NCI-H2107 (cell line): ENCODE measurements around the gene OR1S2.
"Not testable (repeated sequence)": the region's sequence is repeated elsewhere in the genome, so short reads cannot be mapped to it uniquely, and the experiment has no call there.

Experiments
- DNase-seq: peaks from one replicate; lab custom pipeline; 2025; lab: John Stamatoyannopoulos, UW

The OR1S2 gene, protein sequence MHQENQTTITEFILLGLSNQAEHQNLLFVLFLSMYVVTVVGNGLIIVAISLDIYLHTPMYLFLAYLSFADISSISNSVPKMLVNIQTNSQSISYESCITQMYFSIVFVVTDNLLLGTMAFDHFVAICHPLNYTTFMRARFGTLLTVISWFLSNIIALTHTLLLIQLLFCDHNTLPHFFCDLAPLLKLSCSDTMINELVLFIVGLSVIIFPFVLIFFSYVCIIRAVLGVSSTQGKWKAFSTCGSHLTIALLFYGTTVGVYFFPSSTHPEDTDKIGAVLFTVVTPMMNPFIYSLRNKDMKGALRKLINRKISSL

DNA sequence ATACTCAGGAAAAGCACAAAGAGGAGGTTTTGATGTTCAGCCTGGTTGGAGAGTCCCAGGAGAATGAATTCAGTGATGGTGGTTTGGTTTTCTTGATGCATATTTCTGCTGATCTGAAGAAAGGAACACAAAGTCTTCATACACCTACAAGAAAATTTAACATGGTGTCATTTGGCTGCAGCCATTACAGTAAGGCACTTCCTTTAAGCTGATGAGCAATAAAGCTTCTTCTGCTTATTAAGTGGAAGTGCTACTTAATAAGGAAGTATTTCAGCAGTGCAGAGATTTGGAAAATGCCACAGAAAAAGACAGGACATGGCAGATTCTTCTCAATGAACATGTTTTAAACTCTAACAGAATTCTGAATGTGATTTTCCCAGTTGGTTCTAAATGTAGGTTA, at the start of gene OR1S2:
Gene OR1S2 (minus strand): TSS at position 101 of the 400 bp plus-strand sequence. CDS start 0 bp downstream, at position 101.
- no peak for DNase-seq

DNA sequence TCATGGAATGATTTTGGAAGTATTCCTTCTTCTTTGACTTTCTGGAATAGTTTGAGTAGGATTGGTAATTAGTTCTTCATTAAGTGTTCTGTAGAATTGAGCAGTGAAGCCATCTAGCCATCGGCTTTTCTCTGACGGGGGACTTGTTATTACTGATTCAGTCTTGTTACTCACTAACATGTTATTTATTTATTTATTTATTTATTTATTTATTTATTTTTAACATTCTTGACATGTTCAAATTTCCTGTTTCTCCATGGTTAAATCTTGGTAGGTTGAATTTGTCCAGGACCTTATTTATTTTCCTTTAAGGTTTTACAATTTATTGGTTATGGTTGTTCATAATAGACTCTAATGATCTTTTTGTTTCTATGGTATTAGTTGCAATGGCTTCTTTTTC, 40.0 kb upstream of the OR1S2 start:
- DNase-seq, result no peak

DNA sequence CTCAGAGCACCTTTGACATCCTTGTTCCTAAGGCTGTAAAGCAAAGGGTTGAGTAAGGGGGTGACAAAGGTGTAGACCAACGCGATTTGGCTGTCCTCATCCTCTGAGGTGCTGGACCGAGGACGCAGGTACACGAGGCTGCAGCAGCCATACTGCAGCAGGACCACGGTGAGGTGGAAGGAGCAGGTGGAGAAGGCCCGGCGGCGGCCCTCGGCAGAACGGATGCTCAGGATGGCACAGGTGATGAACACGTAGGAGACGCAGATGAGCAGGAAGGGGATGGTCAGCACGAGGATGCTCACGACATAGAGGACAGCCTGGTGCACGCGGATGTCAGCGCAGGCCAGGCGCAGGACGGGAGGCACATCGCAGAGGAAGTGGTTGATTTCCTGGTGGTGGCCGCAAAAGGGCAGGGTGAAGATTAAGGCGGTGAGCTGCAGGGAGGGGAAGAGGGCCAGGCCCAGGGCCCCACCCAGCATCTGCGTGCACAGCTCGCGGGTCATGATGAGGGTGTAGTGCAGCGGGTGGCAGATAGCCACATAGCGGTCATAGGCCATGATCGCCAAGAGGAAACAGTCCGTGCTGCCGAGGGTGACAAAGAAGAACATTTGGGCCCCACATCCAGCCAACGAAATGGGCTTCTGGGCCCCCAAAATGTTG, 24.1 kb upstream of the OR1S2 start:
- DNase-seq, result no peak

DNA sequence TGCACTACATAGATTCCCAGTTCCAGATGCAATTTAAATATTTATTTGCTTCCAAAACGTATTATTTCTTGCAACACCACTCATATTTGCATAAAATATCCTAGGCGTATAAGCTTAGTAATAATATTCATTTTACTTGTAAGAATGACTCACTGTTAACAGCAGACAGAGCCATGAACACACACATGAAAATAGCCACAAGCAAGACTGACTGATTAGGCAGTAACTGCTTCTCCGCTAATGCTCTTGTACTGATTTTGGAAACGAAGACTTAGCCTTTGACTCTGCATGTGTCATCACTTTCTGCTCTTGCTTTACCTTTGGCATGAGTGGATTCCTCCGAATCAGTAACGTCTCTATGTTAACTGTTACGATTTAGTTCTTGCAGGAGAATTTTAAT, 18.8 kb upstream of the OR1S2 start:
- no peak for DNase-seq

DNA sequence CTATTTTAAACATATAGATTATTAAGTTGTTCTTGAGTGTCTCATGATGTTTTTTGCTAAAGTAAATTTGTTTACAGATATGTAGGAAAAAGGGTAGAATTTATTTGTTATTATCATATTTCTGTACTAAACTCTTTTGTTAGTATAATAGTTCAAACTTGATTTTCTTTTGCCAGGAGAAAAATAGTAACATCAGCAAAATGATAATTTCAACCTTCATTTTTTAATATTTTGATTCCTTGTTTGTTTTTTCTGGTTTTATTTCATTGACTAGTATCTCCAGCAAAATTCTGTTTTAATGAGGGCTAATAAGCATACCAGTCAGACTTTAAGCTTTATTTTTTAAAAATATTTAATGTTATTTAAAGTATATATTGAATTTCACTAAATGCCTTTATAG, 12.5 kb upstream of the OR1S2 start:
- DNase-seq, result no peak

DNA sequence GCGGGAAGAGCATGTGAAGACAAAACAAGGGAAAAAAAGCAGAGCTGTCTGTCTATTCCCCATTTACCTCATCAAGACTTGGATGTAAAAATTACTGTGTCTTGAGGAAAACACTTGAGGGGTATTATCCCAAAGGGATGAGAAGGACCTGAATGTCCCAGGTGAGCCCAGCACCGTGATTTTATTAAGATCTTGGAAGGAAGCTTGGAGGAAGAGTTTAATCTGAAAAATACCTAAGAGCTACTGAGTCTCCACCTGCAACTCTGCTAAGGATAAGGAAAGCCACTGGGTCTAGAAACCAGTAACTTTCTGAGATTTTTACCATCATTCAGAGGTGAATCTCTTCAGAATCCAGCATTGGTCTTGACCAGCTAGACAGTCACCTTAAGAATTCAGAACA, 8.5 kb upstream of the OR1S2 start, which contains the start of gene OR1S1:
Gene OR1S1 (plus strand): TSS at position 301 of the 400 bp plus-strand sequence.
- DNase-seq, result not testable (repeated sequence)

DNA sequence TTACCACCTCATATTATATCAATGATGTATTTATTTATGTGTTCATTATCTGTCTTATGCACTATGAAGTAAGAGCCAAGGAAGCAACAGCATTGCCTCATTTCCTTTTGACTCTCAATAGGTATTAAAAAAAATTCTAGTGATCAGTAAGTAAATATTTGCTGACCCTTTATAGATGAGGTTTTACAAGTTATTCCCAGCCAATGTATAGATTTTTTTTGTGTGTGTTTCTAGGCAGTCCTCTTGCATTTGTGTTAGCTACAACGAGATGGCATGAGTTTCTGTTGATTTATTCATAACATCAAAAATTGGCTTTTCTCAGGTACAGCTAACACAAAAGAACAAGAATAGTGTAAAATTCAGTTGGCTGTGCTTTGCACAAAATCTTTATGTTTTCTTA, 4.7 kb downstream of the OR1S2 start:
- DNase-seq, result no peak

DNA sequence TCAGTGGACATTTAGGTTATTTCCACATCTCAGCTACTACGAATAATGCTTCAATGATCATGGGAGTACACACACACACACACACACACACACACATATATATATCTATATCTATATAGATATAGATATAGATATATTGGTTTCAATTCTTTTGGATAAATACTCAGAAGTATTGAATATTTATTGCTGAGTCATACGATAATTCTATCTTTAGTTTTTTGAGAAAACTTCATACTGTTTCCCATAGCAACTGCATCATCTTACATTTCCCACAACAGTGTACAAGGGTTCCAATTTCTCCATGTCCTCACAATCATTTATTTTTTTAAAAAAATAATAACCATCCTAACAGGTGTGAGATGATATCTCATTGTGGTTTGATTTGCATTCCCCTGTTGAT, 8.0 kb downstream of the OR1S2 start:
- no peak for DNase-seq

DNA sequence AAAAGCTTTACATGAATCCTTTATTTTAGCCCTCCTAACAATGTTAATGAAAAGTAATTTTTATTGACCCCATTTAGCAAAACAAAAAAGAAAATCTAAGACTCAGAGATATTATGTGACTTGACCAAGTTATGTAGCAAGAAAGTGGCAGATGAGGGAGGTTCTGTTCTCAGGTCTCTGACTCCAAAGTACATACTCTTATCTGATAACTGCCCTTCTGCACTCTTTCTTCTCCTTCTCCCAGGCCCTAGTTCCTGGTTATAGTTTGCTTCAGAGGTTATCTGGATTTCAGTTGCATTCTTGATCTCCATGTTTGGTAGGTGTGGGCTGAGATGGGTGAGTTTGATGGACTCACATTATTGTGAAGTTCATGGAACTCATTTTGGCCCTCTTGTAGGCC, 10.6 kb downstream of the OR1S2 start:
- DNase-seq, result no peak

DNA sequence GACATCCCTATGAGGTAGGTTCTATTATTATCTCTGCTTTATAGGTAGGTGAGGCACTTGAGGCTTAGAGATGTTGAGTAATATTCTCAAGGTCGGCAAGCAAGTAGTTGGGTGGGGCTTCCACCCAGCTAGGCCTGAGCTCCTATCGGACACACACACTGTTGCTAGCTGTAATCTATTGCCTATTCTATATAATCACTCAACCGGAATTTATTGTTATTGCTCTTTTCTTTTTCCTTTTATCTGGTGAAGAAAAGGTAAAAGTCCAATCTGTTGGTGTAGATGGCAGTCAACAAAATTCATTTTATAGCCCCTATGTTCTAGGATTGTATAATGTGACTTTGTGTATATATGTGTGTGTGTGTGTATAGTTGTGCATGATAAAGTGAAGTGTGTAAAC, 11.7 kb downstream of the OR1S2 start:
- no peak for DNase-seq

DNA sequence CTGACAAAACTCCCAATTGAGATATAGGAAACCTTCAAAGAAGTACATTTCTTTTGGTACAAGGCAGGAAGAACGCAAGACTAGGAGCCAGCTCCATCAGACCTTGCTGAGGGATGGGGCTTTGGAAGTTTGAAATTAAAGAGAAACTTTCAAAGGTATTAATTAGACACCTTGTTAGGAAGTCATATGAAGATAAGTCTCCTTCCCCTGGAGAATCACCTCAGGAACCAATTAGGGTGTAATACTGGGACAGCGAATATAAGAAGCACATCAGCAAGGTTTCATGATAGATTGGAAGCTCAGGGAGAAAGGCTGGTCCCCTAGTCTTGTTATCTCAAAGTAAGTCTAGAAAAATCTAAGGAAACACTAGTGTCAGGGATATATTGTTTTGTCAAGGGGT, 15.2 kb downstream of the OR1S2 start, which contains the start of gene OR9Q2:
Gene OR9Q2 (plus strand): TSS at position 301 of the 400 bp plus-strand sequence. CDS start 1,421 bp downstream, outside the sequence.
- DNase-seq, result no peak

DNA sequence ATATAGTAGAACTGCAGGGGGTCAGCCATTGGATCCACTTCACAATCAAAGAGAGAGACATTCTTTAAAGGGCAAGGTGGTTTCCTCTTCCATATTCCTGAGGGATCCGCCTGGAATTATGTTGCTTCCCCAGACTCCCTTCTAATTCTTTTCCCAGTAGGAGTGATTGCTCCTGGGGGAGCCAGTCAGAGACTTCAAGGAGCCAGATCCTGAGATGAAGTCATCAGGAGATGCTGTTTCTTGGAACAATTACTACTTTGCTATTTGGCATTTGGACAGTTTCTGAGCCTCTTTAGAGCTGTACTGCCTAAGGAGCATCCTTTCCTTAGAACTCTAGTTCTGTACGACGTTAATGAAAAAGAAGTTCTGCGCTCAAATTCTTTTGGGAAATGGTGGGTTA, 17.0 kb downstream of the OR1S2 start:
- no peak for DNase-seq

DNA sequence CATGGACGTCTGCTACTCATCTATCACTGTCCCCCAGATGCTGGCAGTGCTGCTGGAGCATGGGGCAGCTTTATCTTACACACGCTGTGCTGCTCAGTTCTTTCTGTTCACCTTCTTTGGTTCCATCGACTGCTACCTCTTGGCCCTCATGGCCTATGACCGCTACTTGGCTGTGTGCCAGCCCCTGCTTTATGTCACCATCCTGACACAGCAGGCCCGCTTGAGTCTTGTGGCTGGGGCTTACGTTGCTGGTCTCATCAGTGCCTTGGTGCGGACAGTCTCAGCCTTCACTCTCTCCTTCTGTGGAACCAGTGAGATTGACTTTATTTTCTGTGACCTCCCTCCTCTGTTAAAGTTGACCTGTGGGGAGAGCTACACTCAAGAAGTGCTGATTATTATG, 24.3 kb downstream of the OR1S2 start:
- no peak for DNase-seq

DNA sequence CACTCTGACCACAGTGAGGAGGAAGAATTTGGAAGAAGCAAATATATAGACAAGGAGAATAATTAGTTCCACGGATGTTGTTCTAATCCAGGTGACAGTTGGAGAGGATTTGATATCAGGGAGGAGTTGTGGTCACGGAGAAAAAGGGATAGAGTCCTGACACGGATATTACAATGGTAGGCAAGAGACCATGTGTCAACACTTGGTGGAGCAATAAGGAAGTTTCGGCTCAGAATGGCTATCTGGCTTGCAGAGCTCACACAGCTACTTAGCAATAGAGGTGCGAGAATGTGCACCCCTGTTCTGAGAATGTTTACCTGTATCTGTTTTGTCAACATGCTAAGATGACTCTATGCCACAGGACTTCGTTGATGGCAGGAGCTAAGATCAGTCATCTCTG, 25.5 kb downstream of the OR1S2 start:
- no peak for DNase-seq

DNA sequence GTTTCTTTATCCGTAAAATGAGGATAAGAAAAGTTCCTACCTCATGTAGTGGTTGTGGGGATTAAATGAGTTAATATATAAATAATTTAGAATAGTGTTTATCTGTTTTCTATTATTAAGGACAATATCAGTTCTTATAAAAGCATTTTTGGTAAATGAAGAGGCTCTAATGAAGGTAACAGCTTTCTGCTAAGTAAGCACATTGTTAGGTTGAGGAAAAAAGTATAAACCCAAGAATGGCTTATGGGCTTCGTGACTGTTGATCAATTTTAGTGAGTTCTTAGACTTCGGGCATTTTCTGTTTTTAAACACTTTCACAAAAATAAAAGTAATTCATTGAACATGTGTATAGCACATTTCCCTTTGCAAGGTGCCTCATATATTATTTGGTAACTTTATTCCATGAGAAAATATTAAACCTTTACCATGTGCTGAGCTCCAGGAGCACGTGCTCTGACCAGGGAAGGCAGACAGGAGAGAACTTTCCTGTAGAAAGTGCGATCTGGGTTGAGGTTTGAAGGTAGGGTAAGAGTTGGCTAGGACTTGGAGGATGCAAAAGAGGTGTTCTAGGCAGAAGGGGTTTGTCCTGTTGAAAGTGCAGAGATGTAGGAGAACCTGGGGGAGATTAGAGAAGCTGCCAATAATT, 26.4 kb downstream of the OR1S2 start:
- no peak for DNase-seq

DNA sequence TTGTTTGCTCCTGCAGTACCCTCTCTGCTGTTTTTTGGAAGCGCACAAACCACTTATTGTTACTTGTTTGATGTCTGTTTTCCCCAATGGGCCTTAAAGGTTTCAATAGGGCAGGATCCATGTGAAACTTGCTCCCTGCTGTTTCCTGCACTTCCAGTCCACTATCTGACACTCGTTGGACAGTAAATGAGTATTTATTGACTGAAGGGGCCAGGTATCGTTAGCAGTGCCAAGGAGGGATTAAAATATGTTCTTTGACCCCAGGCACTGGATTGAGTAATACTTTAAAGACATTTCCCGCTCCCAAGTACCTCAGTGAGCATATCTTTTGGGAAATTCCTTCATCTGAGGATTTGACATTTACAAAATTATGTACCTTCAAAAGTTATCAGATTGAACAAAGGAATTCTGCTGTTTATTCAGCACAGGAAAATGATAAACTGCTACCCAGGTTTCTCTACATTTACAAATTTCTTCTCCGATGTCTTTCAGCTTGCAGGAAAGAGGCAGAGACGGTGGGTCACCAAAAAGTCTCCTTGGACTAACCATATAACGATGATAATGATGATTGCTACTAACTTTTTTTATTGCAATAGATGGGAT, 38.3 kb downstream of the OR1S2 start:
- DNase-seq, result no peak

DNA sequence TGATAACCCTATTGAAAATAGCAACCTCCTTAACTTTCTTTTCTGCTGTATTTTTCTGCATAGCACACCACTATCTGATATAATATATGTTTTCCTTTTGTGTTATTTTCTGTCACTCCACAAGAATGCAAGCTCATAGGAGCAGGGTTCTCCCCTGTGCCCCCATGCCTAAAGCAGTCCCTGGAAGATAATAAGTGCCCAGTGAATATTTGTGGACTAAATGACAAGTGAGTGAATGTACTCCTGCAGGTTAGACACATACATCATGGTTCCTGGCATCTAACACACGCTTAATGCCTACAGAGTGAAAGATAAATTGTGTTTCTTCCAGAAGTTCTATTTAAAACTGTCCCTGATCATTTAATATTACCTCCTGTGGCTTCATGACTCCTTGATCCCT, 39.0 kb downstream of the OR1S2 start:
- no peak for DNase-seq

DNA sequence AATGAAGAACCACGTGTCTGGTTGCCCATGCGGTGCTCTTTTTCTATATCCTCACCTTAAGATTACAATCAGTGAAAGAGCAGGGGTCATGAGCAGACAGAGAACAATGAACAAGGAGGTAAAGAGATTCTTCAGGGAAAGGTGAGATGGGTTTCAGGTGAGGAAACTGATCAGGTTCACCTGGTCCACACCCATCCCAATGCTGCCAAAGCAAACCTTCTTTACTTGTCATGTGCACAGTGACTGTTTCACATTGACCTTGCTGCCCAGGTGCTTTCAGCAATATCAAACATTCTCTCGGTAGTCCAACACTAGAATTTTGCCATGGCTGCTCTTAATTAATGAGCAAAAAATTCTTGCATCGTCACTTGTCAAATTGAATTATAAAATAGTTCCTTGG, 39.6 kb downstream of the OR1S2 start:
- no peak for DNase-seq
